HPDE6-E6E7 (cell line): ENCODE measurements around the gene DPPA4.
"Not testable (repeated sequence)": the region's sequence is repeated elsewhere in the genome, so short reads cannot be mapped to it uniquely, and the experiment has no call there.

ENCODE experiments used
- DNase-seq: peaks from one replicate; pipeline ENCODE4 v3.0.0; 2011; ENCODE audit warnings: missing footprints; ENCODE audit errors: extremely low spot score

DPPA4 gene, protein sequence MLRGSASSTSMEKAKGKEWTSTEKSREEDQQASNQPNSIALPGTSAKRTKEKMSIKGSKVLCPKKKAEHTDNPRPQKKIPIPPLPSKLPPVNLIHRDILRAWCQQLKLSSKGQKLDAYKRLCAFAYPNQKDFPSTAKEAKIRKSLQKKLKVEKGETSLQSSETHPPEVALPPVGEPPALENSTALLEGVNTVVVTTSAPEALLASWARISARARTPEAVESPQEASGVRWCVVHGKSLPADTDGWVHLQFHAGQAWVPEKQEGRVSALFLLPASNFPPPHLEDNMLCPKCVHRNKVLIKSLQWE

DNA sequence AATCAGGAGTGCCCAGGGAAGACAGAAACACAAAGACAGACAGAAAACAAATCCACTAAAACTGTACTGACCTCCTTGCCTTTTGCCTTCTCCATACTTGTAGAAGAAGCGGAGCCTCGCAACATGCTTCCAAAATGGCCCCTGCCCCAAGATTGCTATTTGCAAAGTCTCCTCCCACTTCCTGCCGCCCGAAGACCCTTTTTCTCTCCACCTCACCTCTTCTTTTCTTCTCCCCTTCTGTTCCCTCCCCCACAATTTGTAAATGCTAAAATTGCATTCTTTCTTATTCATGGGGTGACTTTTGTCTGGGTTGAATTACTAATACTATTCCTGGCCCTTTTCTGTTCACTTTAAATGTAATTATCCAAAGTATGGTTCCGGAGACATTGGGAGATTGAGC lies at the start of gene DPPA4:
Gene DPPA4, minus strand, starts transcription at position 154 of the 400 bp plus-strand sequence. Its CDS starts 29 bp downstream, at position 125.
- no peak for DNase-seq

DNA sequence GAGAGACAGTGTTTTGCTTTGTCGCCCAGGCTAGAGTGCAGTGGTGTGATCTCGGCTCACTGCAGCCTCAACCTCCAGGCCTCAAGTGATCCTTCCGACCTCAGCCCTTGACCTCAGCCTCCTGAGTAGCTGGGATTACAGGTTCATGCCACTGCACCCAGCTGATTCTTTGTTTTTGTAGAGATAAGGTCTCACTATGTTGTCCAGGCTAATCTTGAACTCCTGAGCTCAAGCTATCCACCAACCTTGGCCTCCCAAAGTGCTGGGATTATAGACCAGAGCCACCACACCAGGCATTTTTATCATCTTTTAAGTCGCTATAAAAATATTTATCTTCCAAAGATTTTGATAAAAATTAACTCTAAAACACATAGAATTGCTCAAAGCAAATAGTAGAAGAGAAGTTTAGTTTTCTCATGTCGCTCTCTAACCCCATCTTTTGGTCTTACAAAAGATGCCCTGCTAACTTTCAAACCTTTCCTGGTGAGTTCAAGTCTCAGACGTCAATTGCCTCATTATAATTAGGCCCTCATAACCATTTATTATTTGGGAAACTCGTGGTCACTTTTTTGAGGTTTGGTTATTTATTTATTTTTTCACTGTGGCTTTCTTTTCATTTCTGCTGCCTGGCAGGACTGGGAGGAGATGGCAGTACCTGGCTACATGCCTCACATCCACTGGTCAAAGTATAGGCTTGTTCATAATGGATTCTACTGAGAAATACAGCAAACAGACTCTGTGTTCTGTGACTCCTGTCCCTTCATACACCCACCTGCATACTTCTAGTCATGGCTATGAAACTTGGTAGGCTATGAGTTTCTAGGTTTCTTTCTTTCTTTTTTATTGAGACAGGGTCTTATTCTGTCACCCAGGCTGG lies 48.3 kb upstream of the DPPA4 start:
- no peak for DNase-seq

DNA sequence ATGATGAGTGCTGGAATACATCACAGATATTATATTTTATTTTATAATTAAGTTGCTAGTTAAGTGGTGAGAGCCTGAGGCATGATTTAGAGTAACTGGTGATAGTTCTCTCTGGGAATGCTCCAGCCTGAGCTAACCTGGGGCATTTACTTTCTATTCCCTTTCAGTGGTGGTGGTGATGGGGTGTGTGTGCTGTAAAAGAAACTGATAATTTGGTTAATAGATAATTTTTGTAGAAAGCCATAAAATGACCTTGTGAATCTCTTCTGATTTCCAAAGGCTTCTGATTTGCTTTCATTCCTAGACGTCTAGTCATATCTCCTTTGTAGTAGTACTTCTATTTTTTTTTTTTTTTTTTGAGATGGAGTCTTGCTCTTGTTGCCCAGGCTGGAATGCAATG lies 46.8 kb upstream of the DPPA4 start:
- DNase-seq, result no peak

DNA sequence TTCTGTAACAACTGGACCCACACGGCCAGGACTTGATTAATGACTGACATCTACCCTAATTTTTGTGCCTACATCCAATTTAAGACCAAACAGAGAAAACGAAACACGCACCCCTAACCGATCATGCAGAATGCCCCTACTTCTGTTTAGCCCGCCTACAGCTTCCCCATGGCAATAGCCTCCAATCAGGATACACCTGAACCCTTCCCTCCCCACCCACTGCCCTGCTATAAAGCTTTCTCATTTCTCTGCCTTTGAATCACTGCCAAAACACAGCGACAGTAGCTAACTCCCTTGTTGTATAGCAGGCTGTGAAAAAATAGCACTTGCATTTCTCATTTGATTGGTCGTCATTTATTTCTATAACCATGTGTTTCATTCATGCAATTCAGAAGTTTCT lies 45.2 kb upstream of the DPPA4 start:
- DNase-seq, result no peak

DNA sequence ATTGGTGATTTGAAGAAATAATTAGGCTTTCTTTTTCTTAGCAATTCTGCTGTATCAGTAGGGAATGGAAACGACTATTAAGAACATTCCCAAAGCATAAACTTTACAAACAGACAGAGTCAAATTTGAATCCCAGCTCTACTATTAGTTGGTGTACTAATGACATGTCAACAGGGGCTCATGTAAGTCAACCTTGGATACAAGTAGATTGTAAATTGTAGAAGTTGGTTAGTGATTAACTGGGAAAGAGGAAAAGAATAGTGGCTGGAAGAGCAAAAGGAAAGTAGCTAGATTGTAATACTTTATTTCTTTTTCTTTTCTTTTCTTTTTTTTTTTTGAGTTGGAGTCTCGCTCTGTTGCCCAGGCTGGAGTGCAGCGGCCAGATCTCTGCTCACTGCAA lies 38.6 kb upstream of the DPPA4 start:
- no peak for DNase-seq

DNA sequence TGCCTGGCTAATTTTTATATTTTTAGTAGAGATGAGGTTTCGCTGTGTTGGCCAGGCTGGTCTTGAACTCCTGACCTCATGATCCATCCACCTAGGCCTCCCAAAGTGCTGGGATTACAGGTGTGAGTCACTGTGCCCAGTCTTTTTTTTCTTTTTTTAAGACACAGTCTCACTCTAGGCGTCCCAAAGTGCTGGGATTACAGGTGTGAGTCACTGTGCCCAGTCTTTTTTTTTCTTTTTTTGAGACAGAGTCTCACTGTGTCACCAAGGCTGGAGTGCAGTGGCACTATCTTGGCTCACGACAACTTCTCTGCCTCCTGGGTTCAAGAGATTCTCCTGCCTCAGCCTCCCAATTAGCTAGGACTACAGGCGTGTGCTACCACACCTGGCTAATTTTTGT lies 37.1 kb upstream of the DPPA4 start:
- not testable (repeated sequence) for DNase-seq

DNA sequence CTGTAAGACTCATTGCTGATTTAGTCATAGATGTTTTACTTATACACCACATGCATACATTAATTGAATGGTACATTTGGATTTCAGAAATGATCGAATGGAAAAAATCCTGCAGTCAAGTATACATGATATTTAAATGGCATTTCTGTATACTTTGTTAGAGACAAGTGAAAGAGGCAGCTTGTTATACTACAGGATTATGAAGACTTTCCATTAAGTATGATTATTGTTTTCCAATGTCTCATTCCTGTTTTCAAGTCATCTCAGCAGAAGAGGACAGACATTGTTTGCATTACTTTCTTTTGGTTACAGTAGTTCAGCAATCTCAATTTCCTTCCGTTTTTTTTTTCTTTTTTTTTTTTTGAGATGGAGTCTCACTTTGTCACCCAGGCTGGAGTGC lies 36.6 kb upstream of the DPPA4 start:
- no peak for DNase-seq

DNA sequence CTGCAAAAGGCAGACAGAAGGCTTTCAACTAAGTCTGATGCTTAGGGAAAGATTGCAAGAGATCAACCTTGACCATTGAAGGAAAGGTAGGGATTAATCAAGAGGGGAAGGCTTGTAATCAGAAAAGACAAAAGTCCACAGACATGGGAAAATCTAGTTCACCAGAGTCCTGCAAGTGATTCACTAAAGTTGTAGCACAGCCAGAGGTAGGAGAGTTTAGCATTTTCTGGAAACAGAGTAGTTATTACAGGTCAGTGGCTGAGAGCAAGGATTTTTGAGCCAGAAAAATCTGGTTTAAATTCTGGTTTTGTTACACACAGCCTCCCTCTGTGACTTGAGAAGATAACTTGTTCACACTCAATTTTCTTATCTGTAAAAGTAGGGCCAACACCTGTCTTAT lies 35.3 kb upstream of the DPPA4 start:
- no peak for DNase-seq

DNA sequence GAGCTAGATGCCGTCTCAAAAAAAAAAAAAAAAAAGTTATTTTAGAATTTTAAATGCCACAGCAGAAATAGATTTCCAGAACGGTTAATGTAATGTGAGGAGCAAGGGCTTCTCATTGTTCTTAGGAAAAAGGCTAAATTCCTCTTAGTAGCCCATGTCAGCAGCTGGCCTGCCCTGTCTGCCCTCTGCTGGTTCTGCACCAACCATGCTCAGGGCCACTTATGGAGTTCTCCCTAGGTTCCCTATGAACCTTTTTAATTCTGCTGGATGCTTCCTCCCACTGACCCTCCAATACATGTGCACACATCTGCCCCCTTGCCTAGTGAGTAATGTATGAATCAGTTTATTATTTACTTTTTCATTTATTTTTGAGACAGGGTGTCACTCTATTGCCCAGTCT lies 32.2 kb upstream of the DPPA4 start:
- no peak for DNase-seq

DNA sequence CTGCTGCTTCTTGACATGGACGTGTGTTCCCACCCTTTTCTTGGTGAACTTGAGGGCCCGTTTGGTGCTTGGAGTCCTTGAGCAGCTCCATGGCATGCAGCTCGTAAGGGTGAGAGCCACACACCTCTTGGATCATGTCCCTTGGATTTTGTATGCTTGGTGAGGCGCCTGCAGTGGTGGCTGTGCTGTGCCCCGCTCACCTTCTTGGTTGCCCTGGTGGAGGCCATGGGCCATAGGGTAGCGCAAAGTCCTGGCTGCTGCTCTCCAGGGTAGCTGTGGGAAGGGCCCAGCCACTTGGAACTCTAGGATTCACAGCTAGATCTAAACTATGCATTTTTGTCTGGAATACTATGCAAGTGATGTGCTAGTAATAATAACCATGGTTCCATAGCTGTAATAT lies 26.7 kb upstream of the DPPA4 start:
- no peak for DNase-seq

DNA sequence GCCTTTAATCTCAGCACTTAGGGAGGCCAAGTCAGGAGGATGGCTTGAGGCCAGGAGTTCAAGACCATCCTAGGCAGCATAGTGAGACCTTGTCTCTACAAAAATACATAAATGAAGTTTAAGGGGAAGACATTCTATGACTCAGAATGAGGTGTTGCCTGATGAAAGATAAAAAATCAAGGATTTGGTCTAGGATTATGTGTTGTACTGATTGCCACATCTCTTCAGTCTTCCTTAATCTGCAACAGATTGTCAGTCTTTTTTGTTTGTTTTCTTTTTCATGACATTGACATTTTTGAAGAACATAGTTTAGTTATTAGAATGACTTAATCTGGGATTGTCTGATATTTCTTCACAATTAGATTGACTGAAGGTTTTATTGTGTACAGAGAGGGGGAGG lies 26.3 kb upstream of the DPPA4 start:
- no peak for DNase-seq

DNA sequence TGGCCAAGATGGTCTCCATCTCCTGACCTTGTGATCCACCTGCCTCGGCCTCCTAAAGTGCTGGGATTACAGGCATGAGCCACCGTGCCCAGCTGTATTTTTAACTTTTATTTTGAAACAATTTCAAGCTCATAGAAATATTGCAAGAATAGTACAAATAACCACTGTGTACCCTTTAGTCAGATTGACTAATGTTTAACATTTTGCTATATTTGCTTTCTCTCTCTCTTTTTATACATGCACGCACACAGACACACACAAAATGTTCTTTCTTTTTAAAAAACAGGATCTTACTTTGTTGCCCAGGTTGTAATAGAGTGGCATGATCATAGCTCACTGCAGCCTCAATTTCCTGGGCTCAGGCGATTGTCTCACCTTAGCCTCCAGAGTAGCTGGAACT lies 25.5 kb upstream of the DPPA4 start:
- no peak for DNase-seq

DNA sequence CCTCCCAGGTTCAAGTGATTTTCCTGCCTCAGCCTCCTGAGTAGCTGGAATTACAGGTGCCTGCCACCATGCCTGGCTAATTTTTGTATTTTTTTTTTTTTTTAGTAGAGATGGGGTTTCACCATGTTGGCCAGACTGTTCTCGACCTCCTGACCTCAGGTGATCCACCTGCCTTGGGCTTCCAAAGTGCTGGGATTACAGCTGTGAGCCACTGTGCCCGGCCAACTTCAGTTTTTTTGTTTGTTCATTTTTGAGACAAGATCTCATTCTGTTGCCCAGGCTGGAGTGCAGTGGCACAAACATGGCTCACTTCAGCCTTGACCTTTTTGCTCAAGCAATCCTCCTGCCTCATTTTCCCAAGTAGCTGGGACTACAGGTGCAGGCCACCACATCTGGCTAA lies 21.5 kb upstream of the DPPA4 start:
- DNase-seq, result not testable (repeated sequence)

DNA sequence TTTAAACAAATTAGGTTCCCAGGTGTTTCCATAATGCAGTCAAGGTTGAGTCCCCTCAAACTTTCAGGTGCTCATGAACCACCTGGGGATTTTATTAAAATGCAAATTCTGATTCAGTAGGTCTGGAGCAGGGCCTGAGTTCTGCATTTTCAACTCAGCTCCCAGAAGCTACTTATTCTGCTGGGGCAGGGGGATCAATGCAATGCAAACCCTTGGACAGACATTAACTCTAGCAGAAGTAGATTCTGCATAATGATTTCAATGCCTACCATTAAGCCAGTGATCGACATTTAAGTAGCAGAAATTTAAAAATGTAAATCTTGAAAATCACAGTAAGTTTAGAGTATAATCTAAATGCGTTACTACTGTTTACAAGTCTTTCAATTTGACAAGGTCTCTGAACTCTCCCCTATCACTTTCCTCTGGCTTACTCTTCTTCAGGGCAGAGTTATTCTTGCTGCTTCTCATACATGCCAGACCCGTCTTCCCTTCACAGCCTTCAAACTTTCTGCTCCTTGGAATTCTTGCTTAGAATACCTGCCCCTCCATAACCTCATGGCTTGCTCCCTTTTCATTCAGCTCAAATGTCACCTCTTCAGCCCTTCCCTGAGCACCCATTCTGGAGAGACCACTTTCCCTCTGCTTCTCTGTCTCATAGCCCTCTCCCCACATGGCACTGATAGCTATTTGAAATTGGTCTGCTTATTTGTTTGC lies 19.3 kb upstream of the DPPA4 start:
- no peak for DNase-seq

DNA sequence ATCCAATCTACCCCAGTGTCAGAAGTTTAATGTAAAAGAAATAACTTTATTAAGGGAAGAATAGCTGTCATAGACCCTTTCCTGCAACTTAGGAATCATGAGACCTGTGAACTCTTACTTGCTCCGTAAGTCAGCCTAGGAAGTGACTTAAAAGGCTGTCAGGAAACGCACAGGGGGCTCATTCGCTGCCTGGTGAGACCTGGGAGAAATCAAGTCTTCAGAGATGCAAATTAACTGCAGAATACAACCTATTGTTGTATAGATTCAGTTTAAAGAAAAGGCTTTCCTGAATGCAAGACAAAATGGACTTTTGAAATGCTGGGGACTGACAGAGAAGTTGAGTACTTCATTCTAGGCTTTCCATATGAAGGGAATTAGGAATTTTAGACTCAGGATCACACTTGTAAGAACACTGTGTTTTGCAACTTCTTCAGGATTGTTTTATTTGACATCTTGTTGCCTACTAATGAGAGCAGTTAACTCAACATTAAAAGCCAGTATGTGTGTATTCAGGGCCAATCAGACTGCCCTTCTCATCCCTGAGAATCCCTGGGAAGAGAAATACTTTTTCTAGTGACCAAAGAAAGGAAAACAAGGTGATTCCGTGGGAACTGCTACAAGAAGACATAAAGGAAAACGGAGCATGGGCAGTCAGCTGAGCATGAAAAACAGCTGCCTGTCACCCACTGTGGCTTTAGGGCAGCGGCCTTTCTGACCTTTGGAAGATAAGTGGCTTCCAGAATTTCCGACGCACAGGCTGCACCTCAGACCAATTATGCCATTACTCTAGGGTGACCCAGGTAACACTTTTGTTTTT lies 18.5 kb upstream of the DPPA4 start:
- no peak for DNase-seq

DNA sequence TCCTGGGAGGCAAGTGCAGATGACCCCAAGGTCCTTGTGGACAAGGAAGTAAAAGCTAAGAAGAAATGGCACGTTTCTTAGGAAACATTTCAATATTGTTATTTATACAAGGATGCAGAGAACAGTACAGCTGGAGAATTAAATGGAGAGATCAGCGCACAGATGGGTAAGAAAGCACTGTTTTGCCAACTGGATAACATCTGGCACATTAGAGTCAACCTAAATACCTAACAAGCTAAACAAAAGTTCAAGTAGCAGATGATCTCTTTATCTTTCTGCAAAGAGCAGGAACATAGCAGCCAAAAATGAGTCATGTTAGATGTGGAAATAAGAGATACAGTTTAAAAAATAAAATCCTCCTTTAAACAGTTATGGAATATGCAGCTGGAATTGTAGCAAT lies 15.7 kb upstream of the DPPA4 start:
- no peak for DNase-seq

DNA sequence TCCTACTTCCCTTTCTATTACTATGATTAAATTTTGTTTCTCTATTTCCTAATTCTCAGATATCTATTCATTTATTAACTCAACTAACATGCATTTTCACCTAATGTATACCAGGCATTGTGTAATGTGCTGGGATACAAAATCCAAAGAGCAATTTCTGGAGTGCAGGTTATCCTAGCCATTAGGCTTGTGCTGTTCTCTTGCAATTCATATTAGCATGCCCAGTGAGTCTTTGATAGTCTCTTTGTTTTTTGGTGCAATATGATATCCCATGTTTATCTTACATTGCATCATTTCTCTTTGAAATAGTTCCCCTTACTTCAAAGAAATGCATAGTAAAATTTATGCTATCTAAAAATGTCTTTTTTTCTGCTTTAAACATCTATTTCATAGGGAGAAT lies 13.9 kb upstream of the DPPA4 start:
- no peak for DNase-seq

DNA sequence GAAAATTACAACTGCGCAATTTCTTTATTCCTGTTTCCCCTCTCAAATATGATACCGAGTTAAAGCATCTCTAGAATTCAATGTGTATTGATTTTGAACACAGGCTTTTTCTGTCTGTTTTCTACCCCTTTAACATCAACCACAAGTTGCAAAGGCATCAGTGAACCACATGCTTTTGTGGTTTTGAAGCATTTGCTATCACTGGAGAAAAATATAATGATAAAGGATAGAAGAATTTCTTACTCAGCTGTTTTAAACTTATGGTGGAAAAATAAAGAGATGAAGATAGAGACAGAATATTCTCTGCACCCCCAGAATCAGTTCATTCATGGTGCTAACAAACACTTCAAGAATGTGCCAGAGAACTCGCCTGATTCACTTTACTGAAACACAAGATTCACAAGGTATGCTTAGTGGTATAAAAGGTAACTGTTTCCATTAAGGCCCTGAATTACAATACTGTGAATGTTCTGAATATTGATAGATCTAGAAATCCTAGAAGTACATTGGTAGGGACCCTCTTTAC lies 9.5 kb upstream of the DPPA4 start:
- no peak for DNase-seq

DNA sequence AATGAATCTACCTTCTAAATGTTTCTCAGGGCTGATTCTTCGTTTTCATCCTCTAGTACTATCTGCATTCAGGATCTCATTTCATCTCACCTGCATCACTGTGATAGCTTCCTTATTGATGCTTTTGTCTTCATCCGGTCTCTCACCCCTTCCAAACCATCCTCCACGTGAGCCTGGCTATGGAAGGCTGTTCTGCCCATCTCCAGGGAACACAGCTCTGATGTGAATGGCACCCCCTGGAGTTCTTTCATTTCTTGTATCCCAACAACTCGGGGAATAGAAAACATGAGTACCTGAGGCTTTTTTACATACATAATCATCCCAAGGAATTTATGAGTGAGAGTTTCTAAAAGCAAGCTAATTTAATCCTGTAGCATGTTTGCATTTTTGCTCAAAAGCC lies 8.8 kb upstream of the DPPA4 start:
- no peak for DNase-seq

DNA sequence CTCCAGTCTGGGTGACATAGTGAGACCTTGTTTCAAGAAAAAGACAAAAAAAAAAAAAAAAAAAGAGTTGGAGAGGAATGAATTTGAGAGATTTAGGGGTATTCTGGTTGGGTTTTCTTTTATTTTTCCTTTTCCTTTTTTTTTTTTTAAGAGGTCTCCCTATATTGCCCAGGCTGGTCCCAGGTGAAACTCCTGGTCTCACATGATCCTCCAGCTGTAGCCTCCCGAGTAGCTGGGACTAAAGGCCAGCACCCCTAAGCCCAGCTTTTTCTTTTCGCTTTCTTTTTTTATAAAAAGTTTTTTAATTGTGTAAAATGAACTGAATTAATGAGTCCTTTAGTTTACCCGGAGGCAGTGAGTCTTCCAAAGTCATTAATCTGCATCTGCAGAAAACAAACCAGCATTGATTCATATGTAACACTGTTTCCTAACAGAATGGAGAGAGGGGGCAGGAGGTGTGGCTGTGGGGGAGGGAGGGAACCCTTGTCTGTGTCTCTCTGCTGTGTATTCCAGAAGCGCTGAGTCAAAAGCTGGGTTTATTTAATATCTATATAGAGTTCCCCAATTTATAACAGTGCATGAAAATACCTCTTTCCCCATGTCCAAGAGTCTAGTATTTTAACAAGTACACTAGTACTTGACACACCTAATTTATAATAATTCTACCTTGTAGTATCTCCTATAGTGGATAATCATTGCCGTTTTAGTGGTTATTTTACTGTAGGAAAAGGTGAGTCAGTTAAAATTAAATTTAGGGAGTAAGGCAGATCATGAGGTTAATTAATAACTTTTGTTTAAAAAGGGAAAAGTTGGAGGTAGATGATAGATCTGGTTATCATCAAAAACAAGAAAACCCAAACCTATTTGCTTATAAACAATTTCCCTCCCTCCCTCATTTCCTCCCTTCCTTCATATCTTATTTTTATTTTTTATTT lies 2.6 kb upstream of the DPPA4 start:
- DNase-seq, result no peak
